GM12864 (cell line): ENCODE results near the gene MRTO4.
"Not testable (repeated sequence)": the region's sequence is repeated elsewhere in the genome, so short reads cannot be mapped to it uniquely, and the experiment has no call there.

Experiments
- DNase-seq: peaks from one replicate; pipeline ENCODE4 v3.0.0-alpha.2; 2011; ENCODE audit warnings: low read depth
- H3K4me3 ChIP-seq: 2 replicates; pipeline ENCODE4 v1.5.1; 2011; ENCODE audit warnings: mild to moderate bottlenecking, low read depth, low read length, control low read depth
- CTCF ChIP-seq: IDR thresholded peaks from 2 replicates; pipeline ENCODE4 v1.5.1; 2011; ENCODE audit warnings: low read depth, mild to moderate bottlenecking, moderate library complexity, low read length, control low read depth, inconsistent platforms; ENCODE audit errors: missing control alignments

The MRTO4 gene

GRCh38 chr1:19250629-19251304, 838 bp upstream of the MRTO4 start:
- TF ChIP-seq CTCF, result no peak
- H3K4me3 ChIP-seq, result peak overlapping the region; percentile 87
- DNase-seq, result no peak

- no peak overlapping the region for H3K4me3 ChIP-seq
Observed at GRCh38 chr1:19254416-19254815, 2.8 kb downstream of the MRTO4 start.

GRCh38 chr1:19255288-19255687, 3.7 kb downstream of the MRTO4 start:
- H3K4me3 ChIP-seq, result no peak overlapping the region
- no peak for TF ChIP-seq CTCF
- DNase-seq, result no peak

More at GRCh38 chr1:19254416-19254815, 2.8 kb downstream of the MRTO4 start:
- no peak for DNase-seq
- no peak for TF ChIP-seq CTCF

GRCh38 chr1:19256301-19256700, 4.7 kb downstream of the MRTO4 start:
- not testable (repeated sequence) for H3K4me3 ChIP-seq, DNase-seq

GRCh38 chr1:19257178-19257914, 5.7 kb downstream of the MRTO4 start:
- TF ChIP-seq CTCF, result no peak
- no peak overlapping the region for H3K4me3 ChIP-seq
- DNase-seq, result no peak

GRCh38 chr1:19258353-19258752, 6.7 kb downstream of the MRTO4 start:
- no peak overlapping the region for H3K4me3 ChIP-seq
- no peak for TF ChIP-seq CTCF
- no peak for DNase-seq

- TF ChIP-seq CTCF, result no peak
- H3K4me3 ChIP-seq, result no peak overlapping the region
- no peak for DNase-seq
Observed at GRCh38 chr1:19260211-19261138, 8.9 kb downstream of the MRTO4 start.
